GM10248 (cell line): ENCODE results near the gene GMDS.

ENCODE experiments used
- CTCF ChIA-PET: fragments of 300-600 bp; sonication (Branson Sonifier 250); formaldehyde crosslinking; extraction: SDS; loops from one replicate; lab custom pipeline; 2021; ENCODE audit warnings: antibody characterized with exemption; lab: Yijun Ruan, JAX
- POLR2A ChIA-PET: fragments of 350-650 bp; sonication (Branson Sonifier 250); formaldehyde crosslinking; extraction: SDS; loops from one replicate; lab custom pipeline; 2020; ENCODE audit warnings: antibody characterized with exemption; lab: Yijun Ruan, JAX
- DNase-seq: peaks from one replicate; pipeline ENCODE4 v3.0.0; 2012; ENCODE audit errors: extremely low spot score
- TF ChIP-seq, protein P1 (sequence below): IDR thresholded peaks from 2 replicates; pipeline ENCODE4 v1.5.1; 2012; ENCODE audit warnings: mild to moderate bottlenecking, low read depth; ENCODE audit errors: extremely low read depth, missing control alignments, control extremely low read depth

Gene GMDS

DNA sequence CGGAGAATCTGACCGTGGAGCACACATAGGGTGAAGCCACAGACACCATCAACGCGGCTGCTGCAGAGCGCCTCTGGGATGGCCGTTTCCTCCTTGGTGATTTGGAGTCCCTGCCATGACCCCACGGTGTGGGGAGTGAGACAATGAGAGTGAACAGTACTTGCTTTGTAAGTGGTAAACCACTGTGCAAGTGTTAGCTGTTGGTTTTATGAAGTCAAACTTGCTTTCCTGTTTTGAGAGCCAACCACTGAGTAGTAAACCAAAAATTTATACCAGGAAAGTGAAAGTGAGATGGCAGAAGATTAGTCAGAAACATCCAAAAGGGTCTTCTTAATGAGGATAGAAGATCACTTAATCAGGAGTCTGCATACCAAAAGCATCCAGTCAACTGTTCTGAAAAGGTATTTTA lies 475.0 kb downstream of the GMDS start:
- ChIA-PET POLR2A (no interaction called here), CTCF (interaction anchor here (1.4 kb wide), 1 partner anchor 13 kb away, joined by 3 read pairs; no protein-coding TSS in a partner anchor)
- TF ChIP-seq, protein P1, sequence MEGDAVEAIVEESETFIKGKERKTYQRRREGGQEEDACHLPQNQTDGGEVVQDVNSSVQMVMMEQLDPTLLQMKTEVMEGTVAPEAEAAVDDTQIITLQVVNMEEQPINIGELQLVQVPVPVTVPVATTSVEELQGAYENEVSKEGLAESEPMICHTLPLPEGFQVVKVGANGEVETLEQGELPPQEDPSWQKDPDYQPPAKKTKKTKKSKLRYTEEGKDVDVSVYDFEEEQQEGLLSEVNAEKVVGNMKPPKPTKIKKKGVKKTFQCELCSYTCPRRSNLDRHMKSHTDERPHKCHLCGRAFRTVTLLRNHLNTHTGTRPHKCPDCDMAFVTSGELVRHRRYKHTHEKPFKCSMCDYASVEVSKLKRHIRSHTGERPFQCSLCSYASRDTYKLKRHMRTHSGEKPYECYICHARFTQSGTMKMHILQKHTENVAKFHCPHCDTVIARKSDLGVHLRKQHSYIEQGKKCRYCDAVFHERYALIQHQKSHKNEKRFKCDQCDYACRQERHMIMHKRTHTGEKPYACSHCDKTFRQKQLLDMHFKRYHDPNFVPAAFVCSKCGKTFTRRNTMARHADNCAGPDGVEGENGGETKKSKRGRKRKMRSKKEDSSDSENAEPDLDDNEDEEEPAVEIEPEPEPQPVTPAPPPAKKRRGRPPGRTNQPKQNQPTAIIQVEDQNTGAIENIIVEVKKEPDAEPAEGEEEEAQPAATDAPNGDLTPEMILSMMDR = no peak
- DNase-seq = no peak

DNA sequence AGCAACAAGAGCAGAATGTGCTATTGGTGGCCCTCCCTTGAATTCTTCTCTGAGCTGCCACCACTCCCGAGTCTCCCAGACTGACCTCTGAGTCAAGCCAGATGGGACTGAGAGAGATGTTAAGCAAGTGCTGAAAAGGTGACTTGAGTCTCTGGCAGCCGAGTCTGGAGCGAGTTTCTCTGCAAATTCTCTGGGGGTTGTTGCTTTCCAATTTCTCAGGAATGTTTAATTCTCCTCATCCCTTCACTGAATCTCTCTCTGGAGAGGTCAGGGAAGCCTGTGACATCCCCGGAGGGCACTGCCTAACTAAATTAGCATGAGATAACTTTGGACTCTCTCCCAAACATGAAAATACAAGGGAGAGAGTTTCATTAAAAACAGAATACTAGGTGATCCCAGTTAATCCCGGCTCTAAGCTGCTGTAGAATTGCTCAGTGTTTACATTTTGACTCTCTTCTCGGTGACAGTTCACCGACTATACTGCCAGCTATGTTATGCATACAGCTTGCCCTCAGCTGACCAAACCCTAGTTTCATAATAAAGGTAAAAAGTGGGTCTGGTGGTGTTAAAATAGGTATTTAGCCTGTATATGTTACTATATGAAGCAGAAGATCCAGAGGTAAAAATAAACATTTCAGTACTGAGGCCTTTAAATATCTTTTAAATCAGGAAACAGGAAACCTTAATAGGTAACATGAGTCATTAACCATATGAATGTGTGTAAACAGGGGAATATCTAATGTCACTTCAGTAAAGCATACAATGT lies 477.7 kb downstream of the GMDS start:
- CTCF ChIA-PET = interaction anchor here (1.7 kb wide), 1 partner anchor 26 kb away, joined by 4 read pairs; no protein-coding TSS in a partner anchor
- POLR2A ChIA-PET = no interaction called here
- TF ChIP-seq, protein P1 = no peak
- DNase-seq = no peak

DNA sequence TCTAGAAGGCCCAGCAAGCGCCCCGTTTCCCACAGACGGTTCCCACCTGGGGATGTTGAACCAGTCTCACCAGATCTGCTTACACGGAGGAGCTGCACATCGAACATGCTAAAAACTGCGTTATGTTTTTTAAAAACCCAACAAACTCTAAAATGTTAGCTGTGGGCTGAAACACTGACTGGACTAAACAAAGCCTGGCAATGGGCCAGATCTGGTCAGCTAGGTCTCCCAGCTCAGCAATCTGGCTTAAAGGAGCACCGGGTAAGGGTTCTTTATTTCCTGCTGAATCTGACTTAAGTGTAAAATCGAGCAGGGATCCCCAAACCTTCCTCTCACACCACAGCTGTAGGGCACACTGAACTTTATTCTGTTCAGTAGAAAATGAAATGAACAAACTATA lies 478.8 kb downstream of the GMDS start:
- TF ChIP-seq, protein P1 = no peak
- CTCF ChIA-PET = interaction anchor here (0.9 to 1.7 kb wide), 4 partner anchors 11 to 35 kb away, joined by 3 to 4 read pairs (median 4); no protein-coding TSS in a partner anchor
- POLR2A ChIA-PET = no interaction called here
- DNase-seq = no peak

DNA sequence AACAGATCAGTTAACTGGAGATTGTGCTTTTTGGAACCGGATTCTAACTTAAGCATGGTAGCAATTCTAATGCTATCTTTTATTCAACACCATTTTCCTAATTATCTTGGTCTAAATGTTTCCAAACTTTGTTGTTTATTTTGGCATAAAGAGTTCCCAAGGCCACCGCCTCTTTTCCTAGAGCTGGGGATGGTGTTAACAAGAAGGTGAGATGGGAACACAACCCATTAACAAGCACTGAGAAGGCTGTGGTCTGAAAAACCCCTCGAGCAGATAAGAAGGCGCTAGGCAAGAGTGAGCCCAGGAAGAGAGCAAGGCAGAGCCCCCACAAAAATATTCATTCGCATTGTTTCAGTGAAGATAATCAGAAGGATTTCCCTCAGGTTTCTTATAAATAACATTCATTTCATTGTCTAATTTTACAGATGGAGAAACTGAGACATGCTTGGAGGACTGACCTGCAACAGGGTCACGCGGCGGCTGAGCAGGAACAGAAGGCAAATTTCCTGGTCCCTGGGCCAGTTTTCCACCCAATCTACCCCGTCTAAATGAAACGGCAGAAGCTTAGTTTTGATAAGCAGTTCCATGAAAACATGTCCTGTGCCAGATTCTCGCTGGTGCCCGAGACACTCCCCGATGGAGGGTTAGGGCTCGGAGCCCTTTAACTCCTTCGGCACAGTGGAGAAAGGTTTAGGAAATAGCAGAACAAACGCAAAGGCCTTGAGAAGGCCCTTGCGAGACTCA lies 480.1 kb downstream of the GMDS start:
- POLR2A ChIA-PET = no interaction called here
- TF ChIP-seq, protein P1 = no peak
- no peak for DNase-seq

DNA sequence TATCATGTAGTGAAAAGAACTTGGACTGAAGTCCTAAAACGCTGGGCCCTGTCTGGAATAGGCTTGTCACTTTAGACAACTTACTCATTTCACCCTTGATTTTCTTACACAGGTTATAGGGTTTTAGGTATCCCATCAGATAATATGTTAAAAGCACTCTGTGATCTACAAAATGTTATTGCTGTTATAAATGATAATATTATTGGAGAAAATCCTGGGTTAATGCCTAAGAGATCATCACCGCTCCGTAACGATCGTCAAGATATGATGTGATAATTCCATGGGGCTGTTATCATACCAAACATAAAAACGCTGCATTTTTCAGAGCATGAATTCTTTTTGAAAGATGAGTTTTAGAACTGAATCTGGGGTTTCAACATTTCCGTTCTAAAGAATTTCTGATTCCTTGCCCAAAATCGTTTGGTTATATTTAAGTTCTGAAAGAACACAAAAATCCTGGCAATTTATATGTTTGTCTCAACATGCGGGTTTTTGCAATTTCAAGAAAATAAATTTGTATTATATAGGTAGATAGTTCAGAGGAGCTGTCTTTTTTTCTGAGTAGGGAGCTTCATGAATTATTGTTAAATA lies 480.9 kb downstream of the GMDS start:
- ChIA-PET POLR2A (no interaction called here), CTCF (interaction anchor here (1.2 kb wide), 1 partner anchor 14 kb away, joined by 3 read pairs; no protein-coding TSS in a partner anchor)
- no peak for DNase-seq
- TF ChIP-seq, protein P1 = no peak

More for the DNA sequence above, 480.1 kb downstream of the GMDS start:
- CTCF ChIA-PET = interaction anchor here (0.6 to 1.5 kb wide), 4 partner anchors 11 to 36 kb away, joined by 3 read pairs; no protein-coding TSS in a partner anchor

DNA sequence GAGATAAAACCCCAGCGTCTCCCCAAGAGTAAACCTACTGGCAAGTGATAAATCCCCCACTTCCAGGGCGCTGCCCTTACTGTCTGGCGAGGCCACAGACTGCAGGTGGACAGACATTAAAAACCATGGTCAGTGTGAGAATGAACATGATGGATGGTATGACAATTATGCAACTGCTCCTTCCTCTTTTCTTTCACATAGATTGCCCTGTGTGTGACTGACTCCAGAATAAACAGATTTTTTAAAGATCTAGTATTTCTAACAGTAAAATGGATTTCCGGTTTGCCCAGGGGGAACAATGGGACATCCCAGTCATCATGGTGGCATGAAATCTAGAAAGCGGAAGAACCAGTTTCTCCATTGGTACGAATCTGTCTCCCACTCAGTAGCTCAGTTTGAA lies 482.0 kb downstream of the GMDS start:
- no peak for DNase-seq
- ChIA-PET CTCF (no interaction called here), POLR2A (no interaction called here)
- TF ChIP-seq, protein P1 = no peak
